Kidney (tissue), 14 donors: Measurements from ENCODE around the gene LAMA4. TPM values are rescaled to one million over a fixed set of nuclear protein-coding genes. Genes with fewer than 3 reads are reported as not detected.

ENCODE experiments used
- DNase-seq, 5 donors: peaks; one replicate each; pipeline ENCODE4 v3.0.0-alpha.2; 2013 to 2020
- FAIRE-seq: peaks from 2 replicates; lab custom pipeline; 2012; peaks lifted over from hg19 to GRCh38; lab: Jason Lieb, UNC
- H3K27ac ChIP-seq, 2 donors: one replicate each; pipeline ENCODE4 v1.7.0; 2013; ENCODE audit warnings: low read depth in 2 of 2, low read length in 2 of 2, inconsistent platforms in 1 of 2
- H3K27me3 ChIP-seq: one replicate; pipeline ENCODE4 v1.7.1; 2013; ENCODE audit warnings: low read length, inconsistent platforms; ENCODE audit not compliant: control insufficient read depth, insufficient read depth
- H3K36me3 ChIP-seq, 3 donors: one replicate each; pipeline versions ENCODE4 v1.7.0 to v1.7.1; 2013; ENCODE audit warnings: low read length in 3 of 3, control low read depth in 1 of 3, inconsistent platforms in 1 of 3; ENCODE audit not compliant: insufficient read depth in 3 of 3, control insufficient read depth in 2 of 3
- H3K4me1 ChIP-seq, 3 donors: one replicate each; pipeline versions ENCODE4 v1.7.0 to v1.7.1; 2013; ENCODE audit warnings: low read length in 3 of 3, inconsistent platforms in 1 of 3, low read depth in 1 of 3; ENCODE audit not compliant: control insufficient read depth in 2 of 3, insufficient read depth in 2 of 3
- H3K4me3 ChIP-seq, 3 donors: one replicate each; pipeline versions ENCODE4 v1.7.0 to v1.8.1; 2013; ENCODE audit warnings: low read length in 3 of 3, control low read depth in 1 of 3, inconsistent platforms in 1 of 3
- H3K9ac ChIP-seq, 3 donors: one replicate each; pipeline versions ENCODE4 v1.7.0 to v1.7.1; 2013; ENCODE audit warnings: low read length in 3 of 3, control low read depth in 1 of 3, inconsistent platforms in 1 of 3
- H3K9me3 ChIP-seq, 3 donors: one replicate each; pipeline versions ENCODE4 v1.7.0 to v1.7.1; 2013; ENCODE audit warnings: low read length in 3 of 3, control low read depth in 1 of 3, inconsistent platforms in 1 of 3; ENCODE audit not compliant: control insufficient read depth in 2 of 3, insufficient read depth in 1 of 3
- CTCF ChIP-seq: IDR thresholded peaks from 3 replicates; pipeline ENCODE4 v1.5.1; 2012; ENCODE audit warnings: mild to moderate bottlenecking, moderate library complexity, borderline replicate concordance; ENCODE audit not compliant: insufficient read depth; ENCODE audit errors: extremely low read depth
- intact Hi-C: fragments of 100-400 bp; cut with DNase I; formaldehyde crosslinking; loops from one replicate; pipeline ENCODE4 v1.11.1; 2022
- polyA plus RNA-seq: library from polyadenylated mRNA; stranded (reverse); fragments of 350-450 nt; fragmentation: Illumina TruSeq; extraction: RNeasy Lipid Tissue Mini Kit (QIAGEN cat#74804); gene quantifications from one replicate; pipeline ENCODE4 v1.2.3, GENCODE V29; 2014; ENCODE audit warnings: low read depth, low replicate concordance; ENCODE audit not compliant: insufficient read depth
- total RNA-seq: library from RNA; stranded (reverse); fragmentation: NEBNext Ultra II Directional; extraction: Animal tissue kit (Norgen Biotek cat#: 25700); gene quantifications from one replicate; pipeline ENCODE4 v1.2.1, GENCODE V29; 2021
- donor health status: control.
- donor health status: control.
- donor health status: control.
- donor health status: control.
- donor health status: control.
- donor health status: DM: yes; HTN: yes; CAD: no.
- donor health status: Normal renal cell carcinoma (clear cell type).

LAMA4 gene
- total and polyA plus RNA-seq, 2 donors from 2014 or later, result 5.6 to 20.7 TPM

GRCh38 chr6:112235956-112236355 is 18.4 kb downstream of the LAMA4 start:
- intact Hi-C loops, result no loop called here
- H3K4me3 ChIP-seq, result no peak overlapping the region
- no peak for TF ChIP-seq CTCF
- DNase-seq, result no peak
- no peaks in the 10 kb centered on the region for H3K27me3 ChIP-seq
- H3K36me3 ChIP-seq, result no peaks in the 10 kb centered on the region
- no peaks in the 10 kb centered on the region for H3K4me1 ChIP-seq
- H3K9ac ChIP-seq, result no peak overlapping the region
- no peak overlapping the region for H3K27ac ChIP-seq
- no peak for FAIRE-seq
- no peaks in the 10 kb centered on the region for H3K9me3 ChIP-seq

GRCh38 chr6:112234601-112235000 is 19.8 kb downstream of the LAMA4 start:
- no peak overlapping the region for H3K9ac ChIP-seq
- no peak overlapping the region for H3K4me3 ChIP-seq
- no peaks in the 10 kb centered on the region for H3K27me3 ChIP-seq
- no peak for TF ChIP-seq CTCF
- H3K27ac ChIP-seq, result no peak overlapping the region
- intact Hi-C loops, result no loop called here
- FAIRE-seq (no peak), DNase-seq (no peak)
- no peaks in the 10 kb centered on the region for H3K36me3 ChIP-seq
- H3K9me3 ChIP-seq, result no peaks in the 10 kb centered on the region
- no peaks in the 10 kb centered on the region for H3K4me1 ChIP-seq

GRCh38 chr6:112233847-112234246 is 20.5 kb downstream of the LAMA4 start:
- H3K9me3 ChIP-seq, result no peaks in the 10 kb centered on the region
- H3K36me3 ChIP-seq, result no peaks in the 10 kb centered on the region
- no peak overlapping the region for H3K27ac ChIP-seq
- DNase-seq (no peak), FAIRE-seq (no peak)
- no peak overlapping the region for H3K4me3 ChIP-seq
- intact Hi-C loops, result no loop called here
- TF ChIP-seq CTCF, result no peak
- no peaks in the 10 kb centered on the region for H3K27me3 ChIP-seq
- H3K4me1 ChIP-seq, result no peaks in the 10 kb centered on the region
- no peak overlapping the region for H3K9ac ChIP-seq

DNA sequence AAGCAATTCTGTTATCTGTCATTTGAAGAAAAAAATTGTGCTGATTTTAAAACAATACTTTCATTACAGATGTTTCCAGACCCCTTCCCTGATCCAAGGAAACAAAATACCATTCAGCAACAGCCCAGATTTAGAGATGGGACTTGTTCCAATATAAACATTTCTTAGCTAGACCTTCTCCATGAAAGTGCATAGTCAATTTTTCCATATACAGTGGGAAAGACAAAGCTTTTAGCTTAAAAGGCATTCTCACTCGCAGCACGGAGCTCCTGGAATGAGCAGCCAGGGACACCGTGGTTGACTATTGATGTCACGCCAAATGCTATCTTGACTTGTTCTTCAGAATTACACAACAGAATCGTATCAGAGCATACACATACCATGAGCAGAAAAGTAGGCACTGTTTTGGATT is 21.5 kb downstream of the LAMA4 start:
- Histone ChIP-seq H3K36me3 (no peaks in the 10 kb centered on the region), H3K9me3 (no peaks in the 10 kb centered on the region), H3K4me3 (peak overlapping the region in 1 of 3 donors; percentile 12), H3K27me3 (no peaks in the 10 kb centered on the region), H3K9ac (no peak overlapping the region), H3K27ac (no peak overlapping the region), H3K4me1 (no peaks in the 10 kb centered on the region)
- TF ChIP-seq CTCF, result no peak
- DNase-seq, result peak in 2 of 5 donors; percentile 67 to 82
- intact Hi-C loops, result no loop called here
- FAIRE-seq, result no peak
